Neural crest cell (in vitro differentiated cells): Measurements from ENCODE around the gene PTPN23. TPM values are rescaled to one million over a fixed set of nuclear protein-coding genes. Genes with fewer than 3 reads are reported as not detected.
A peak's percentile ranks its signal among the peaks of the same experiment; 100 is the strongest.

Source experiments
- DNase-seq: peaks from one replicate; pipeline ENCODE4 v3.0.0; 2021; ENCODE audit warnings: low read depth, mixed read lengths, low spot score
- H3K27ac Mint-ChIP-seq: one replicate; pipeline ENCODE4 v1.8.0; 2021; ENCODE audit warnings: mild to moderate bottlenecking, mixed read lengths; ENCODE audit not compliant: unreplicated experiment
- H3K27me3 Mint-ChIP-seq: 2 replicates; pipeline ENCODE4 v1.8.0; 2021; ENCODE audit warnings: low read depth, mild to moderate bottlenecking, mixed read lengths
- H3K36me3 Mint-ChIP-seq: 2 replicates; pipeline ENCODE4 v1.8.0; 2021; ENCODE audit warnings: low read depth, mild to moderate bottlenecking, mixed read lengths
- H3K4me1 Mint-ChIP-seq: 2 replicates; pipeline ENCODE4 v1.8.0; 2021; ENCODE audit warnings: mixed read lengths
- H3K4me3 Mint-ChIP-seq: one replicate; pipeline ENCODE4 v1.8.0; 2021; ENCODE audit warnings: mild to moderate bottlenecking, mixed read lengths
- H3K9me3 Mint-ChIP-seq: 2 replicates; pipeline ENCODE4 v1.8.0; 2021; ENCODE audit warnings: mixed read lengths
- total RNA-seq: library from RNA; stranded (reverse); gene quantifications from 2 replicates; pipeline ENCODE4 v1.2.1, GENCODE V29; 2021
- TF ChIP-seq, protein P1 (sequence below): fragments of 200-600 bp; sonication (generic); conservative IDR thresholded peaks from 2 replicates; pipeline ENCODE4 v1.5.0; 2021; ENCODE audit warnings: antibody characterized with exemption, mild to moderate bottlenecking

Gene PTPN23
- total RNA-seq, 1 donor from 2014 or later = 43.9 TPM

DNA sequence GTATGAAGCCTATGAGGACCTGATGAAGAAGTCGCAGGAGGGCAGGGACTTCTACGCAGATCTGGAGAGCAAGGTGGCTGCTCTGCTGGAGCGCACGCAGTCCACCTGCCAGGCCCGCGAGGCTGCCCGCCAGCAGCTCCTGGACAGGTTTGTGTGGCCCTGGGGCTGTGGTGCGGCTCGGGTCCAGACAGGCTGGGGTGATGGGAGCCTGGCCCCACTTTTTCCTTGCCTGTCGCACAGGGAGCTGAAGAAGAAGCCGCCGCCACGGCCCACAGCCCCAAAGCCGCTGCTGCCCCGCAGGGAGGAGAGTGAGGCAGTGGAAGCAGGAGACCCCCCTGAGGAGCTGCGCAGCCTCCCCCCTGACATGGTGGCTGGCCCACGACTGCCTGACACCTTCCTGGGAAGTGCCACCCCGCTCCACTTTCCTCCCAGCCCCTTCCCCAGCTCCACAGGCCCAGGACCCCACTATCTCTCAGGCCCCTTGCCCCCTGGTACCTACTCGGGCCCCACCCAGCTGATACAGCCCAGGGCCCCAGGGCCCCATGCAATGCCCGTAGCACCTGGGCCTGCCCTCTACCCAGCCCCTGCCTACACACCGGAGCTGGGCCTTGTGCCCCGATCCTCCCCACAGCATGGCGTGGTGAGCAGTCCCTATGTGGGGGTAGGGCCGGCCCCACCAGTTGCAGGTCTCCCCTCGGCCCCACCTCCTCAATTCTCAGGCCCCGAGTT is 29.0 kb downstream of the PTPN23 start:
- no peak for DNase-seq
- TF ChIP-seq, protein P1, sequence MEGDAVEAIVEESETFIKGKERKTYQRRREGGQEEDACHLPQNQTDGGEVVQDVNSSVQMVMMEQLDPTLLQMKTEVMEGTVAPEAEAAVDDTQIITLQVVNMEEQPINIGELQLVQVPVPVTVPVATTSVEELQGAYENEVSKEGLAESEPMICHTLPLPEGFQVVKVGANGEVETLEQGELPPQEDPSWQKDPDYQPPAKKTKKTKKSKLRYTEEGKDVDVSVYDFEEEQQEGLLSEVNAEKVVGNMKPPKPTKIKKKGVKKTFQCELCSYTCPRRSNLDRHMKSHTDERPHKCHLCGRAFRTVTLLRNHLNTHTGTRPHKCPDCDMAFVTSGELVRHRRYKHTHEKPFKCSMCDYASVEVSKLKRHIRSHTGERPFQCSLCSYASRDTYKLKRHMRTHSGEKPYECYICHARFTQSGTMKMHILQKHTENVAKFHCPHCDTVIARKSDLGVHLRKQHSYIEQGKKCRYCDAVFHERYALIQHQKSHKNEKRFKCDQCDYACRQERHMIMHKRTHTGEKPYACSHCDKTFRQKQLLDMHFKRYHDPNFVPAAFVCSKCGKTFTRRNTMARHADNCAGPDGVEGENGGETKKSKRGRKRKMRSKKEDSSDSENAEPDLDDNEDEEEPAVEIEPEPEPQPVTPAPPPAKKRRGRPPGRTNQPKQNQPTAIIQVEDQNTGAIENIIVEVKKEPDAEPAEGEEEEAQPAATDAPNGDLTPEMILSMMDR = no peak
- no peak overlapping the region for H3K4me3 Mint-ChIP-seq
- no peaks in the 10 kb centered on the region for H3K9me3 Mint-ChIP-seq
- no peak overlapping the region for H3K27ac Mint-ChIP-seq
- no peaks in the 10 kb centered on the region for H3K27me3 Mint-ChIP-seq
- H3K36me3 Mint-ChIP-seq = peaks cover 4% of the 10 kb centered on the region
- peaks cover 7% of the 10 kb centered on the region for H3K4me1 Mint-ChIP-seq

DNA sequence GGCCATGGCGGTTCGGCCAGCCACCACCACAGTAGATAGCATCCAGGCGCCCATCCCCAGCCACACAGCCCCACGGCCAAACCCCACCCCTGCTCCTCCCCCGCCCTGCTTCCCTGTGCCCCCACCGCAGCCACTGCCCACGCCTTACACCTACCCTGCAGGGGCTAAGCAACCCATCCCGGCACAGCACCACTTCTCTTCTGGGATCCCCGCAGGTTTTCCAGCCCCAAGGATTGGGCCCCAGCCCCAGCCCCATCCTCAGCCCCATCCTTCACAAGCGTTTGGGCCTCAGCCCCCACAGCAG is 29.5 kb downstream of the PTPN23 start:
- H3K36me3 Mint-ChIP-seq = peaks cover 4% of the 10 kb centered on the region
- no peak overlapping the region for H3K27ac Mint-ChIP-seq
- TF ChIP-seq, protein P1 = no peak
- no peak overlapping the region for H3K4me3 Mint-ChIP-seq
- no peaks in the 10 kb centered on the region for H3K27me3 Mint-ChIP-seq
- no peaks in the 10 kb centered on the region for H3K9me3 Mint-ChIP-seq
- H3K4me1 Mint-ChIP-seq = peaks cover 7% of the 10 kb centered on the region
- no peak for DNase-seq

DNA sequence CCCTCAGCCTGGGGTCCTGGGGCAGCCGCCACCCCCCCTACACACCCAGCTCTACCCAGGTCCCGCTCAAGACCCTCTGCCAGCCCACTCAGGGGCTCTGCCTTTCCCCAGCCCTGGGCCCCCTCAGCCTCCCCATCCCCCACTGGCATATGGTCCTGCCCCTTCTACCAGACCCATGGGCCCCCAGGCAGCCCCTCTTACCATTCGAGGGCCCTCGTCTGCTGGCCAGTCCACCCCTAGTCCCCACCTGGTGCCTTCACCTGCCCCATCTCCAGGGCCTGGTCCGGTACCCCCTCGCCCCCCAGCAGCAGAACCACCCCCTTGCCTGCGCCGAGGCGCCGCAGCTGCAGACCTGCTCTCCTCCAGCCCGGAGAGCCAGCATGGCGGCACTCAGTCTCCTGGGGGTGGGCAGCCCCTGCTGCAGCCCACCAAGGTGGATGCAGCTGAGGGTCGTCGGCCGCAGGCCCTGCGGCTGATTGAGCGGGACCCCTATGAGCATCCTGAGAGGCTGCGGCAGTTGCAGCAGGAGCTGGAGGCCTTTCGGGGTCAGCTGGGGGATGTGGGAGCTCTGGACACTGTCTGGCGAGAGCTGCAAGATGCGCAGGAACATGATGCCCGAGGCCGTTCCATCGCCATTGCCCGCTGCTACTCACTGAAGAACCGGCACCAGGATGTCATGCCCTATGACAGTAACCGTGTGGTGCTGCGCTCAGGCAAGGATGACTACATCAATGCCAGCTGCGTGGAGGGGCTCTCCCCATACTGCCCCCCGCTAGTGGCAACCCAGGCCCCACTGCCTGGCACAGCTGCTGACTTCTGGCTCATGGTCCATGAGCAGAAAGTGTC is 30.2 kb downstream of the PTPN23 start:
- peaks cover 4% of the 10 kb centered on the region for H3K36me3 Mint-ChIP-seq
- no peak overlapping the region for H3K27ac Mint-ChIP-seq
- no peaks in the 10 kb centered on the region for H3K27me3 Mint-ChIP-seq

DNA sequence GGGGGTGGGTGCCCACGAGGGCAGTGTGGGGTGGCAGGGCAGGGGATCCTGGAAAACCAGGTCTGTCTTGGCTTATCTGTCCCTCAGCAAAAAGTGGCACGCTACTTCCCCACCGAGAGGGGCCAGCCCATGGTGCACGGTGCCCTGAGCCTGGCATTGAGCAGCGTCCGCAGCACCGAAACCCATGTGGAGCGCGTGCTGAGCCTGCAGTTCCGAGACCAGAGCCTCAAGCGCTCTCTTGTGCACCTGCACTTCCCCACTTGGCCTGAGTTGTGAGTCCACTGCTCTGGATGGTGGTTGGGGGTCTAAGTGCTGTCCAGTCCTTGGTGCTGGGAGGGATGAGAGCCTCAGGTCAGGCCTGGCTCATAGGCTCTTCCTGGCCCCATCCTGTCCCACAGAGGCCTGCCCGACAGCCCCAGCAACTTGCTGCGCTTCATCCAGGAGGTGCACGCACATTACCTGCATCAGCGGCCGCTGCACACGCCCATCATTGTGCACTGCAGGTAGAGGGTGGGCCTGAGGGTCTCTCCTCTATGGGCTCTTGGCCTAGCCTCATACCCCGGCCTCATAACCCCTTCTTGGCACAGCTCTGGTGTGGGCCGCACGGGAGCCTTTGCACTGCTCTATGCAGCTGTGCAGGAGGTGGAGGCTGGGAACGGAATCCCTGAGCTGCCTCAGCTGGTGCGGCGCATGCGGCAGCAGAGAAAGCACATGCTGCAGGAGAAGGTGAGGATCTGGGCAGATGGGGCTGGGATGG is 31.1 kb downstream of the PTPN23 start:
- Mint-ChIP-seq H3K9me3 (no peaks in the 10 kb centered on the region), H3K36me3 (peaks cover 8% of the 10 kb centered on the region), H3K4me3 (peak overlapping the region; percentile 41), H3K4me1 (peaks cover 7% of the 10 kb centered on the region), H3K27ac (no peak overlapping the region), H3K27me3 (no peaks in the 10 kb centered on the region)
- TF ChIP-seq, protein P1 = no peak
- DNase-seq = no peak

More for the DNA sequence above, 30.2 kb downstream of the PTPN23 start:
- peak overlapping the region; percentile 41 for H3K4me3 Mint-ChIP-seq
- H3K9me3 Mint-ChIP-seq = no peaks in the 10 kb centered on the region
- peaks cover 7% of the 10 kb centered on the region for H3K4me1 Mint-ChIP-seq
- TF ChIP-seq, protein P1 = no peak
- no peak for DNase-seq

DNA sequence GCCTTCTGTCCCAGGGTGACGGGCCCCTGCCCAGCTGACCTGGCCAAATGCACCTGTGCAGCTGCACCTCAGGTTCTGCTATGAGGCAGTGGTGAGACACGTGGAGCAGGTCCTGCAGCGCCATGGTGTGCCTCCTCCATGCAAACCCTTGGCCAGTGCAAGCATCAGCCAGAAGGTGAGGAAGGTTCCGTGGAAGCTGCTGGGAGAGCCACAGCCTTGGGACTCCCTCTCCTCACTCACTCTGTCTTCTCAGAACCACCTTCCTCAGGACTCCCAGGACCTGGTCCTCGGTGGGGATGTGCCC is 31.6 kb downstream of the PTPN23 start:
- H3K27ac Mint-ChIP-seq = no peak overlapping the region
- H3K27me3 Mint-ChIP-seq = no peaks in the 10 kb centered on the region
- no peaks in the 10 kb centered on the region for H3K9me3 Mint-ChIP-seq
- DNase-seq = no peak
- peaks cover 8% of the 10 kb centered on the region for H3K36me3 Mint-ChIP-seq
- TF ChIP-seq, protein P1 = no peak
- peaks cover 7% of the 10 kb centered on the region for H3K4me1 Mint-ChIP-seq
- H3K4me3 Mint-ChIP-seq = no peak overlapping the region
